Right renal cortex interstitium (tissue), 3 donors: ENCODE results near the gene TOR1A. TPM values are rescaled to one million over a fixed set of nuclear protein-coding genes. Genes with fewer than 3 reads are reported as not detected.

Source experiments
- polyA plus RNA-seq, 3 donors: library from polyadenylated mRNA; unstranded; fragments of 120-200 nt; gene quantifications; one replicate each; pipeline ENCODE4 v1.2.1, GENCODE V29; 2013; ENCODE audit not compliant: insufficient read length in 3 of 3

The TOR1A gene
- polyA plus RNA-seq, 3 donors = 43.9 to 45.0 (median 44.1) TPM

Other genes starting within 250 kb of the TOR1A start
- under 1 TPM; 0.34 to 0.57 (median 0.35) TPM for gene C9orf50, start 203.0 kb downstream of the TOR1A start, polyA plus RNA-seq
- gene NTMT1, start 198.0 kb downstream of the TOR1A start, polyA plus RNA-seq = 10 to 100 TPM; 32.0 to 35.3 (median 32.5) TPM
- 10 to 100 TPM; 14.2 to 17.0 (median 16.5) TPM for gene ASB6, start 182.0 kb downstream of the TOR1A start, polyA plus RNA-seq
- under 1 TPM; 0.85 to 1.00 (median 0.92) TPM for gene PRRX2, start 158.5 kb downstream of the TOR1A start, polyA plus RNA-seq
- 1 to 10 TPM; 3.7 to 5.3 (median 5.1) TPM for gene PTGES, start 71.1 kb downstream of the TOR1A start, polyA plus RNA-seq
- 10 to 100 TPM; 18.4 to 20.8 (median 20.0) TPM for gene TOR1B, start 21.0 kb downstream of the TOR1A start, polyA plus RNA-seq
- gene C9orf78, start 11.1 kb upstream of the TOR1A start, polyA plus RNA-seq = 10 to 100 TPM; 85.9 to 97.0 (median 96.4) TPM
- gene USP20, start 11.3 kb upstream of the TOR1A start, polyA plus RNA-seq = 10 to 100 TPM; 16.4 to 19.3 (median 16.8) TPM
- 10 to 100 TPM; 45.0 to 51.4 (median 51.1) TPM for gene FNBP1, start 219.1 kb upstream of the TOR1A start, polyA plus RNA-seq
- gene GPR107, start 229.8 kb upstream of the TOR1A start, polyA plus RNA-seq = 10 to 100 TPM; 53.8 to 56.0 (median 54.4) TPM